ENCODE data around the gene TTC1. TPM values are rescaled to one million over a fixed set of nuclear protein-coding genes. Genes with fewer than 3 reads are reported as not detected.

Gene TTC1
- total and polyA plus RNA-seq, 10 donors: 29.2 to 55.2 (median 39.6) TPM

GRCh38 chr5:160090059-160090458 is 81.1 kb downstream of the TTC1 start:
- TF ChIP-seq POLR2A (IDR thresholded peaks at IDR 0.05) (no peak), POLR2AphosphoS5 (IDR thresholded peaks at IDR 0.05) (no peak)
- TF ChIP-seq, protein P1, sequence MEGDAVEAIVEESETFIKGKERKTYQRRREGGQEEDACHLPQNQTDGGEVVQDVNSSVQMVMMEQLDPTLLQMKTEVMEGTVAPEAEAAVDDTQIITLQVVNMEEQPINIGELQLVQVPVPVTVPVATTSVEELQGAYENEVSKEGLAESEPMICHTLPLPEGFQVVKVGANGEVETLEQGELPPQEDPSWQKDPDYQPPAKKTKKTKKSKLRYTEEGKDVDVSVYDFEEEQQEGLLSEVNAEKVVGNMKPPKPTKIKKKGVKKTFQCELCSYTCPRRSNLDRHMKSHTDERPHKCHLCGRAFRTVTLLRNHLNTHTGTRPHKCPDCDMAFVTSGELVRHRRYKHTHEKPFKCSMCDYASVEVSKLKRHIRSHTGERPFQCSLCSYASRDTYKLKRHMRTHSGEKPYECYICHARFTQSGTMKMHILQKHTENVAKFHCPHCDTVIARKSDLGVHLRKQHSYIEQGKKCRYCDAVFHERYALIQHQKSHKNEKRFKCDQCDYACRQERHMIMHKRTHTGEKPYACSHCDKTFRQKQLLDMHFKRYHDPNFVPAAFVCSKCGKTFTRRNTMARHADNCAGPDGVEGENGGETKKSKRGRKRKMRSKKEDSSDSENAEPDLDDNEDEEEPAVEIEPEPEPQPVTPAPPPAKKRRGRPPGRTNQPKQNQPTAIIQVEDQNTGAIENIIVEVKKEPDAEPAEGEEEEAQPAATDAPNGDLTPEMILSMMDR (IDR thresholded peaks at IDR 0.05 in 8 of 11, conservative IDR thresholded peaks at IDR 0.05 in 3 of 11): no peak
- peaks cover 0 to 42% (median 20%) of the 10 kb centered on the region in 6 donors for H3K36me3 ChIP-seq
- no peaks in the 10 kb centered on the region for H3K27me3 ChIP-seq (replicated peaks in 1 of 7)
- WGBS, 5 donors: 76 to 89% (median 85%) methylated on average over 1 of the region's 1 CpG
- no peak for DNase-seq
- intact Hi-C loops (cut with DNase I; ENCODE audit: low total_unique reads): no loop called here
- H3K27ac ChIP-seq: no peak overlapping the region
- H3K9me3 ChIP-seq: no peaks in the 10 kb centered on the region
- no peak overlapping the region for H3K4me3 ChIP-seq
- peaks cover 0 to 52% (median 9%) of the 10 kb centered on the region in 6 donors for H3K4me1 ChIP-seq

DNA sequence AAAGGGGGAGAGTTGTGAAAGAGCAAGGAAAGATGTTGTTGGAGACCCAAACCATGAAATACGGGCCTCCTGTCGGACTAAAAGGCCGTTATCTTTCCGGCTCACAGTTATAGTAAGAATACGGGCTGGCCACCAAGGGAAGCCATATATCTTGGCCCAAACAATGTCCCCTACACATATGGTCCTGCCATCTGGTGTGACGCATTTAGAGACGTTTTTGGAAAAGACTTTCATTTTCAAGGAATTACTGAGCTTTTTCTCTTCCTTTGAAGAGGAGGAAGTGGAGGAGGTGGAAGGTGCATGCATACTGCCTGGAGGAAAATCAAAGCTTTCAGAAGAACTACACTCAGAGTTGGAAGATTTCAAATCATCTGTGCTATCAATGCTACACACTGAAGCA is 83.6 kb downstream of the TTC1 start:
- H3K36me3 ChIP-seq: peaks cover 0 to 57% (median 20%) of the 10 kb centered on the region in 6 donors
- no peak overlapping the region for H3K4me3 ChIP-seq
- H3K27ac ChIP-seq: no peak overlapping the region
- no peak for TF ChIP-seq POLR2A (IDR thresholded peaks at IDR 0.05)
- no peak for TF ChIP-seq POLR2AphosphoS5 (IDR thresholded peaks at IDR 0.05)
- TF ChIP-seq, protein P1 (IDR thresholded peaks at IDR 0.05 in 8 of 11, conservative IDR thresholded peaks at IDR 0.05 in 3 of 11): no peak
- WGBS, 5 donors: 81 to 91% (median 88%) methylated on average over 7 of the region's 7 CpGs
- no peak for DNase-seq
- H3K4me1 ChIP-seq: peaks cover 0 to 68% (median 12%) of the 10 kb centered on the region in 6 donors
- no peaks in the 10 kb centered on the region for H3K9me3 ChIP-seq
- intact Hi-C loops (cut with DNase I; ENCODE audit: low total_unique reads): no loop called here
- no peaks in the 10 kb centered on the region for H3K27me3 ChIP-seq (replicated peaks in 1 of 7)

DNA sequence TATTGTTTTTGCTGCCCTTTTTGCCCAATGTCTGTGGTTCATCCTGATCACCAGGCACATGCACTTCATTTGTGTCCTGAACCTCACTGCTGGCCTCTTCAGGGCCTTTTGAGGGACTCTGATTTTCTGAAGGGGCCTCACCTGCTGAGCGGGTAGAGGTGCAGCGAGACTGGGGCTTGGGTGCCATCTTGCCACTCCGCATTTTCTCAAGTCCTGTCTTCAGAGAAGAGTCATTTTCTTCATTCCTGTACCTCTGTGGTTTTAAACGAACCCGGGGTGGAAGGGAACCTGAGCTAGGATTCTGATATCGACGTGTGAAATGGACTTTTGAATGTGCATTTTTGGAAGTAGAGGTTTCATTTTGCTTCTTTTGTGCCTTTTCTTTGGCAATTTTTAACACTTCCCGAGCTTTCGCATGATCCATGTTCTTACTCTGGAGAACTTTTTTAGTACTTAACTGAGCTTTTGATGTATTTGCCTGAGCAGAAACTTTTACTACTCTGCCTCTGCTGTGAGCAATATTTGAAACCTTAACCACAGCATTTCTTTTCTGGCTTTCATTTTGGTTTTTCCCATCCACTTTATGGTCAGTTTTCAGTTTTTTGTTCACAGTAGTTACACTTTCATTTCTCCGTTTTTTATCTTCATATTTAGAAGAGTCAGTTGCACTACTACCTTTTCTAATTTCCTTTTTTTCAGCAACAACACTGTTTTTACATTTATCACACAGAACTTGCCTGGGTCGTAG is 84.2 kb downstream of the TTC1 start:
- TF ChIP-seq POLR2AphosphoS5 (IDR thresholded peaks at IDR 0.05): no peak
- TF ChIP-seq, protein P1 (IDR thresholded peaks at IDR 0.05 in 8 of 11, conservative IDR thresholded peaks at IDR 0.05 in 3 of 11): no peak
- no peak for TF ChIP-seq POLR2A (IDR thresholded peaks at IDR 0.05)
- no peaks in the 10 kb centered on the region for H3K9me3 ChIP-seq
- H3K4me1 ChIP-seq: peaks cover 0 to 74% (median 17%) of the 10 kb centered on the region in 6 donors
- no peak overlapping the region for H3K4me3 ChIP-seq
- WGBS, 5 donors: 81 to 87% (median 83%) methylated on average over 11 of the region's 11 CpGs
- no peak for DNase-seq
- H3K36me3 ChIP-seq: peaks cover 0 to 57% (median 20%) of the 10 kb centered on the region in 6 donors
- no peaks in the 10 kb centered on the region for H3K27me3 ChIP-seq (replicated peaks in 1 of 7)
- intact Hi-C loops (cut with DNase I; ENCODE audit: low total_unique reads): no loop called here
- no peak overlapping the region for H3K27ac ChIP-seq

DNA sequence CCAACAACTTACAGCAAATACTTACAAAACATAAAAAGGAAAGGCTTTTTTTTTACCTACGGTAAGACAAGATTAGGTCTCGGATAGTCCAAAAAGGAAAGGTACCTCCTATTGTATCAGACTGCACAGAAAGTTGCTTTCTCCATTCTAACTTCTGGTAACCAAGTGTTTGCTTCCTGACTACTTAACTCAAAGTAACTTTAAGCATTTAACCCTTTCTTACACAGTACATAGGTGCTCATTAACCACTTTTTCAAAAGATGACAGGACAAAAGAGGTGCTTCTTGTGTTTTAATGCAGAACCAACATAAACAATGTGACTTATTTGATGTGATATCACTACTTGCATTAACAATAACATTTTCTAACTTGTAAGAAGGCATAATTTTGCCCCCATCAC is 87.2 kb downstream of the TTC1 start:
- Histone ChIP-seq H3K36me3 (peaks cover 0 to 71% (median 21%) of the 10 kb centered on the region in 6 donors), H3K27ac (no peak overlapping the region), H3K27me3 (replicated peaks in 1 of 7) (no peaks in the 10 kb centered on the region), H3K9me3 (no peaks in the 10 kb centered on the region), H3K4me1 (peaks cover 0 to 70% (median 20%) of the 10 kb centered on the region in 6 donors), H3K4me3 (no peak overlapping the region)
- no peak for DNase-seq
- TF ChIP-seq POLR2A (IDR thresholded peaks at IDR 0.05) (no peak), POLR2AphosphoS5 (IDR thresholded peaks at IDR 0.05) (no peak)
- TF ChIP-seq, protein P1 (IDR thresholded peaks at IDR 0.05 in 8 of 11, conservative IDR thresholded peaks at IDR 0.05 in 3 of 11): no peak
- 70 to 91% (median 78%) methylated on average over 2 of the region's 2 CpGs for WGBS, 5 donors
- intact Hi-C loops (cut with DNase I; ENCODE audit: low total_unique reads): no loop called here
